ENCODE measurements around the gene INTS1.
A peak's percentile ranks its signal among the peaks of the same experiment; 100 is the strongest.

Gene INTS1

GRCh38 chr7:1505731-1506550 is 1.8 kb upstream of the INTS1 start:
- no peaks in the 10 kb centered on the region for H3K9me3 ChIP-seq (replicated peaks; ENCODE audit: insufficient read depth, low read length)
- no peak overlapping the region for H3K27ac ChIP-seq (ENCODE audit: low read length)
- H3K79me2 ChIP-seq (ENCODE audit: low read length): peaks cover 30% of the 10 kb centered on the region
- no peak for TF ChIP-seq CTCF (IDR thresholded peaks at IDR 0.05; ENCODE audit: low read length)
- TF ChIP-seq EZH2phosphoT487 (IDR thresholded peaks at IDR 0.05; ENCODE audit: low read length): no peak
- no peaks in the 10 kb centered on the region for H4K20me1 ChIP-seq (ENCODE audit: insufficient read depth, low read length)
- no peak for DNase-seq
- peaks cover 8% of the 10 kb centered on the region; the same call in 1 of the 2 replicates for H3F3A ChIP-seq (ENCODE audit: insufficient read depth, low read length)
- H3K9me2 ChIP-seq (replicated peaks; ENCODE audit: insufficient read depth, low read length): no peaks in the 10 kb centered on the region
- H3K4me2 ChIP-seq (ENCODE audit: low read depth, low read length): peak overlapping the region; percentile 19; the same call in 1 of the 2 replicates
- 0 out of 2 replicates have a peak, but pooled peaks cover under 1% of the 10 kb centered on the region for H3K27me3 ChIP-seq (replicated peaks; ENCODE audit: insufficient read depth, low read length)
- peaks cover 9% of the 10 kb centered on the region; the same call in 1 of the 2 replicates for H3K4me1 ChIP-seq (ENCODE audit: low read length)
- no peak overlapping the region for H2AFZ ChIP-seq (ENCODE audit: low read length)
- H3K4me3 ChIP-seq (ENCODE audit: low read length): no peak overlapping the region
- H3K9ac ChIP-seq (ENCODE audit: low read length): no peak overlapping the region
- no peaks in the 10 kb centered on the region for H3K36me3 ChIP-seq (replicated peaks; ENCODE audit: insufficient read depth, low read length)

DNA sequence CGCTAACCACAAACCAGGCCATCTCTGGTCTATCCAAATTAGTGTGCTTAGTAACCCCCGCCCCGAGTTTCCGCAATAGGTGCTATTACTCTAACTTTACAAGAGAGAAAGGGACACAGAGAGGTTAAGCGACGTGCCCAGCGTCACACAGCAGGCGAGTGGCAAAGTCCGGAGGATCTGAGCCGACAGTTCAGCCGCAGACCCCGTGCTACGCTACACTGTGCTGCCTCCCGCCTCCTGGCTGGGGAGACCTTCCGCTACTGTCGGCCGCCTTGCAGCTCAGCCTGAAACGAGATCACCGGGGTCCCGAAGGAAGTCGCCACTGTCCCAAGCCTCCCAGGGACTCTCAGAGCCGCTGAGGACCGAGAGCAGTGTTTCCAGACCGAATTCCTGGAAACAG is 799 bp downstream of the INTS1 start:
- peak overlapping the region; percentile 94 for H3K4me2 ChIP-seq (ENCODE audit: low read depth, low read length)
- H3K36me3 ChIP-seq (replicated peaks; ENCODE audit: insufficient read depth, low read length): no peaks in the 10 kb centered on the region; the same call in 1 of the 2 replicates
- H3K27me3 ChIP-seq (replicated peaks; ENCODE audit: insufficient read depth, low read length): no peaks in the 10 kb centered on the region
- no peak overlapping the region for H2AFZ ChIP-seq (ENCODE audit: low read length)
- no peaks in the 10 kb centered on the region for H3K9me3 ChIP-seq (replicated peaks; ENCODE audit: insufficient read depth, low read length)
- peaks cover 37% of the 10 kb centered on the region for H3K79me2 ChIP-seq (ENCODE audit: low read length)
- H3K4me3 ChIP-seq (ENCODE audit: low read length): peak overlapping the region; percentile 96
- no peak for DNase-seq
- peak overlapping the region; percentile 75 for H3K9ac ChIP-seq (ENCODE audit: low read length)
- no peaks in the 10 kb centered on the region for H3K9me2 ChIP-seq (replicated peaks; ENCODE audit: insufficient read depth, low read length)
- no peak for TF ChIP-seq CTCF (IDR thresholded peaks at IDR 0.05; ENCODE audit: low read length)
- TF ChIP-seq EZH2phosphoT487 (IDR thresholded peaks at IDR 0.05; ENCODE audit: low read length): no peak
- no peak overlapping the region for H3K27ac ChIP-seq (ENCODE audit: low read length)
- peaks cover 8% of the 10 kb centered on the region; the same call in 1 of the 2 replicates for H3F3A ChIP-seq (ENCODE audit: insufficient read depth, low read length)
- peaks cover 9% of the 10 kb centered on the region; the same call in 1 of the 2 replicates for H3K4me1 ChIP-seq (ENCODE audit: low read length)
- no peaks in the 10 kb centered on the region for H4K20me1 ChIP-seq (ENCODE audit: insufficient read depth, low read length)

DNA sequence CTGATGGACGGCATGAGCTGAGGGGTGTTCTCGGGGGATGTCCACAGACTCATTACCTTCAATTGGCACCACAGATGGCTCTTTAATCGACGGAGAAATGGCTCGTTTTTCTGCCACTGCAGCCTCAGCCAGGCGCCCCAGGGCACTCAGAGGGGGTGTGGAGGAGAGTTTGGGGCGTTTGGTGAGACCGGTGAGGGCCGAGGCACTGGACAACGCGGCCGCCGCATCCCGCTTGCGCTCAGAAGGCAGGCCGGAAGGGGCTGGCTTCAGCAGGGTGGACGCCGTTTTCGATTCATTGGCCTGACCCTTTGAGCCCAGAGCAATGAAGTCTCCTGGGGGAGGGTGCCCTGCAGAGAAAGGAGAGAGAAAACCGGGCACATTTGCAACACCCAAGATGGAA is 1.3 kb downstream of the INTS1 start:
- Histone ChIP-seq H3F3A (ENCODE audit: insufficient read depth, low read length) (peaks cover 8% of the 10 kb centered on the region; the same call in 1 of the 2 replicates), H3K27ac (ENCODE audit: low read length) (no peak overlapping the region), H3K36me3 (replicated peaks; ENCODE audit: insufficient read depth, low read length) (no peaks in the 10 kb centered on the region; the same call in 1 of the 2 replicates), H3K79me2 (ENCODE audit: low read length) (peaks cover 37% of the 10 kb centered on the region), H3K9me3 (replicated peaks; ENCODE audit: insufficient read depth, low read length) (no peaks in the 10 kb centered on the region), H3K9ac (ENCODE audit: low read length) (no peak overlapping the region), H3K27me3 (replicated peaks; ENCODE audit: insufficient read depth, low read length) (no peaks in the 10 kb centered on the region), H4K20me1 (ENCODE audit: insufficient read depth, low read length) (no peaks in the 10 kb centered on the region), H3K4me1 (ENCODE audit: low read length) (peaks cover 9% of the 10 kb centered on the region; the same call in 1 of the 2 replicates), H3K4me3 (ENCODE audit: low read length) (peak overlapping the region; percentile 96), H2AFZ (ENCODE audit: low read length) (no peak overlapping the region), H3K4me2 (ENCODE audit: low read depth, low read length) (peak overlapping the region; percentile 94), H3K9me2 (replicated peaks; ENCODE audit: insufficient read depth, low read length) (no peaks in the 10 kb centered on the region)
- no peak for DNase-seq
- TF ChIP-seq CTCF (IDR thresholded peaks at IDR 0.05; ENCODE audit: low read length): no peak
- TF ChIP-seq EZH2 (optimal IDR thresholded peaks at IDR 0.05; ENCODE audit: low read depth, low read length): no peak
- no peak for TF ChIP-seq EZH2phosphoT487 (IDR thresholded peaks at IDR 0.05; ENCODE audit: low read length)

Data from MM.1S (cell line).